Hematopoietic multipotent progenitor cell treated with erythropoietin and hydrocortisone succinate and interleukin-3 and kit ligand, for 4 days (in vitro differentiated cells): Measurements from ENCODE around the gene PPP3CA.
"Not testable (repeated sequence)": the region's sequence is repeated elsewhere in the genome, so short reads cannot be mapped to it uniquely, and the experiment has no call there.

Experiments used
- DNase-seq: peaks from one replicate; pipeline ENCODE4 v3.0.0-alpha.2; 2015

Gene PPP3CA

DNA sequence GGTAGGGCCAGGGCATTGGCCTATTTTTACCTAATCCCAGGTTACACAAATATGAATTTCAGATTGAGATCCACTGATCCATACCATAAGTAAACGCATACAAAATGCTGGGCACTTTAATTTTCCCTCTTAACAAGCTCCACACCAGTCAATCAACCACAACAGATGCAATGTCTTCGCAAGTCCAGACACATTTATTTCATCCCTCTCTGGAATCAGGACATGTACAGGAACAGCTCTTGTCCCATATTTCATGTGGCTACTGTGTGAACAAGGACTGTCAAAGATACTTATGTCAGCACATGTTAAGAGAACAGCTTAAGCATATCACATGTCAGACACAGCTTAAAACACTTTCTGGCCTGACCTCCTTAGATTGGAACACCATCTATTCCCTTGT is 145.9 kb downstream of the PPP3CA start:
- no peak for DNase-seq

DNA sequence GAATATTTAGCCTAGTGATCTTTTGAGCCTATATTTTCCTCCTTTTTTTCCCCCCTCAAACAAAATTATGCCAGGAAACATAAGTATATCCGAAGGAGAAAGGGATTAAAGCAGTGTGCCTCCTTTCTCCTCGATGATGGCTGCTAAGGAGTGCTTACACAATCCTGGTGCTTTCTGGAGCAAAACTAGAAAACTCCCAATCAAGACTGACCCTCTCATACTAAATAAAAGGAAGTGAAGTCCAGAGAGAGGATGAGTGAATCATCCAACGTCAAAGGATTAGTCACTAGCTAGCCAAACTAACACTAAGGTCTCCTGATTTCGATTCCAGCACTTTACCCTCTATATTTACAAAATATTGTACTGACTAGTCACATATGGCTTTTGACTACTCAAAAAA is 146.8 kb downstream of the PPP3CA start:
- DNase-seq: peak; percentile 43

GRCh38 chr4:101199507-101200285 is 147.6 kb downstream of the PPP3CA start:
- no peak for DNase-seq

- no peak for DNase-seq
Observed at GRCh38 chr4:101198682-101199339, 148.5 kb downstream of the PPP3CA start.

GRCh38 chr4:101197350-101197749 is 150.0 kb downstream of the PPP3CA start:
- DNase-seq: no peak

GRCh38 chr4:101192244-101192643 is 155.1 kb downstream of the PPP3CA start:
- DNase-seq: no peak

DNA sequence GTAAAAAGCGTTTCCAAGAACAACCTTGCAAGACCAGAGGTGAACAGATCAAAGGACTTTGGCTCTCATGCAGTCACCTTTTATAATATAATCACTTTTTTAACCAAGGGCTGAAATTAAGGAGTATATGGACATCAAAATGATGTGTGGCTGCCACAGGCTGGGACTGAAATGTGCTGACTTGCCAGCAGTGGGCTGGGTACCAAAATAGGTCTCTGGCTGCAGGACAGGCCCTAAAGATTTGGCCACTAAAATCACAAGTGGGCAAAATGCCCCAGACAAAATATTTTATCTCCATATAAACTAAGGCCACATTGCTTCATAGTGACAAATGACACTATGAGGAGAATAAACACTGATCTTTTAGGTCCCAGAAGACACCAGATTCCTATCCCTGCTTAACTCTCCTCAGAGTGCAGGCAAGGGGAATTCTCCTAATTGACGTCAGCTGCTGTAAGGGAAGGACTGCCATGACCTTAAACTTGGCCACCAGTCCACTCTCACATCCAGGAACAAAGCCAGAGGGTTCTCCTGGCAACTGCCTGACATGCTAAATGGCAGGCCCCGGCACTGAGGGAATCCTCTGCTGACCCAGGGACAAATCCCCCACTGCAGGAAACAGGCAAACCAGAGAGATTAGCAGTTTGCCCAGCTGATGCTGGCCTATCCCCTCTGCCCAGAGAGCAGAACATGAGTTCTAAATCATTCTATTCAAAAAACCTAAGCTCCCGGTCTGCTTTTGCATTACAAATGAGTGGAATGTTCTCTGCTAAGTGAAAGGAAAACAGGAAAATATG is 155.8 kb downstream of the PPP3CA start:
- peak; percentile 62 for DNase-seq

DNA sequence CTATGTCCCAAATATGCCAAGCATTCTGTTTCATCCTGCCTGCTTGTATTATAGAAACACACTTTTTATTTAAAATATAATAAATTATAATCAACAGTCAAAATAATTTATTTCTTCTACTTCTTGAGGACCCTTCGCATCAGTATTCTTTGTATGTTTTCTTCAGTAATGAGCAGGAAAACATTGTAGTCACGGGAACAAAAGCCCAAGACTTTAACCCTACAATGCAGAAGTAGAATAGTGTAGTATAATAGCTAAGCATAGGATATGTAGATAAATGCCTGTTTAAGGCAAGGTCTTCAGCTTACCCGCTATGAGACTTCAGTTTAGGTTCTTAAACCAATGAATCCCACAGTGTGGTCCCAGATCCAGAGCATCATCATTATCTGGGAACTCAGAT is 156.6 kb downstream of the PPP3CA start:
- no peak for DNase-seq

- no peak for DNase-seq
Observed at GRCh38 chr4:101188906-101189305, 158.4 kb downstream of the PPP3CA start.

DNA sequence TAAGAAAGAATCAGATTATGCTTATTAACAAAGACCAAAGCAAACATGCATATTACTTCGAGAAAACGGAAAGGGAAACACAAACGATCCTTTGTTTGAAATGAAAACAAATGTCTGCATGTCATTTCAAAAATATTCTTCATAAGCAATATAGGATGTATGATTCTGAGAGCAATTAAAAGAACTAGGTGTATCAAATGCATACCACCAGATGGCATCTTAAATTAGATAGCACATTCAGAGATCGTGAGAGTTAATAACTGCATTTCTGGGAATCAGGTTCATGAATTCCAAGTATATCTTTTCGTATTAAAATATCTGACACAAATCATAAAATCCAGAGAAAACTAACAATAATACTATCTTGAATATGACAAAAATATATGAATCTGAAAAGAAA is 159.5 kb downstream of the PPP3CA start:
- DNase-seq: peak; percentile 44

DNA sequence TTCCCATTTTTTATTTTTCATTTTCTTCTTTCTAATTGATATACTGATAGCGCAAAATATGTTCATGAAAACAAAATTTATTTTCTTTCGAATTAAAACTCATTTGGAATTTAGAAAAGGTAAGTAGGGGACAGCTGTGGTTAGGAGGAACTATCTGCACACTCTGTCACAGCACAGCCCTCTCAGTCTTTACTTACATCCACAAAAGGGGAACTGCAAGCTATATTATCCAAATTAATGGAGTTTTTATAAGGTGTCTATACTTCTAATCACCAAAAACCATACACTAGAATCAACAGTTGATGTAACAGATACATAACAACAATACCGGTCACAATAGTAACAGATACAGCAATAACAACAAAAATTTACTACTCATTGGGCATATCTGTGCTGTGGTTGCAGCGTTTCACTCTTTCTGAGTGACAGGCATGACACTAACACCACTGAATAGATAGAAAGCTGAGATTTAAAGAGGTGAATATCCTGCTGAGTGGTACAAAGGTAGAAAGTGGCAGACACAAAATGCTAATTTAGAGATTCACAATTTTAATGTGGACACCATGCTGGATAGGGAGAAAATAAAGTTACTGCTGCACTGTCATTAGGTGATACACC is 160.7 kb downstream of the PPP3CA start:
- peak; percentile 27 for DNase-seq

- no peak for DNase-seq
Observed at GRCh38 chr4:101184668-101185067, 162.7 kb downstream of the PPP3CA start.

DNA sequence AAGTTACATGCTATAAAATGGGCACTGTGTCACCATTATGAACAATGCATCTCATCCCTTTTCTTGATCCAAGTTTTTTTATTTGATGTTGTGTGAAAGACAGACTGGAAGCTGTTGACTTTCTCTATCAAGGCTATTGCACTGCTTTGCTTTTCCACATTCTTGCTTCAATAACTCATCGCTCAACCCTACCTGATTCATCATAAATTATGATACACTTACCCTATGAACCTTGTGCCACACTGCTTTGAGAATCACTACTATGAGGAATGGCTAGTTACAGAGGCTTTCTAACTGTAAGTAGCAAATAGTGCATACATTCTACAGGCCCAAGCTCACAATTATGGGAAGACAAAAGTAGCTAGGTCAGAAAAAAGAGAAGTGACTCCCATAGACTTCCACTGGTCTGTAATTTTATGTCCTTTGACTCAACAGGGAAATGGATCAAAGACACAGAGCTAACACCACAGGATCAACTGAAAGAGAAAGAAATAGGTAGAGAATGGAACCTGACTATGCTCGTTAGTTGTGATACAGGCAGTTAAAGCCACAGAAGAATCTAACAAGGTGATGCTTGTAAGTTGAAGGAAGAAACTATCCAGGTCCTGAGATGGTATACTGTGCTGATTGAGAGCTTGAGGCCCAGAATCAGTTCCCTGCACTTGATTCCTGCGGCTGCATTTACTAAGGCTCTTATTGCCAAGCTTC is 163.5 kb downstream of the PPP3CA start:
- no peak for DNase-seq

- DNase-seq: no peak
Observed at GRCh38 chr4:101183221-101183620, 164.1 kb downstream of the PPP3CA start.

DNA sequence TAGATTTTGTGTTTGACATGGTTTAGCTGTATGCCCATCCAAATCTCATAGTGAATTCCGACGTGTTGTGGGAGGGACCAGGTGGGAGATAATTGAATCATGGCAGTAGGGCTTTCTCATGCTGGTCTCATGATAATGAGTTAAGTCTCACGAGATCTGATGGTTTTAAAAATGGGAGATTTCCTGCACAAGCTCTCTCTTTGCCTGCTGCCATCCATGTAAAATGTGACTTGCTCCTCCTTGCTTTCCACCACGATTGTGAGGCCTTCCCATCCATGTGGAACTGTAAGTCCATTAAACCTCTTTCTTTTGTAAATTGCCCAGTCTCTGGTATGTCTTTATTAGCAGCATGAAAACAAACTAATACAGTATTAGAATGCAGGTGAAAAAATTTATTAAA is 164.6 kb downstream of the PPP3CA start:
- DNase-seq: not testable (repeated sequence)

GRCh38 chr4:101178731-101179130 is 168.6 kb downstream of the PPP3CA start:
- DNase-seq: no peak

DNA sequence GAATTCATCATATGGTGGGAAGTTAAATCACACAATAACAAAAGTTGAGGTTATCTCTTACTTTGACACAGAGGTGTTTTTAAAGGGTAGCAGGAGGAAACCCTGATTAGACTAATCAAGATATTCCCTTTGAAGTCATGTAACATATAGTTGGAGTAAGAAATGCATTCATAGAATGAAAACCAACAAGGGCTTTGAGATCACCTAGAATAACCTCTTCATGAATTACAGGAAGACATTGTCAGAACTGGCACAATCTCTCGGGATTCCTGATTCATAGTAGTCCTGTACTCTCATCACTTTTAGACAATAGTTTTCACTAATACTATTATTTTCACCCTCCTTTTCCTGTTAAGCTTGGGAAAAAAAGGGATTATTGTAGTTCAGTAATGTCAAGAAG is 170.2 kb downstream of the PPP3CA start:
- no peak for DNase-seq

DNA sequence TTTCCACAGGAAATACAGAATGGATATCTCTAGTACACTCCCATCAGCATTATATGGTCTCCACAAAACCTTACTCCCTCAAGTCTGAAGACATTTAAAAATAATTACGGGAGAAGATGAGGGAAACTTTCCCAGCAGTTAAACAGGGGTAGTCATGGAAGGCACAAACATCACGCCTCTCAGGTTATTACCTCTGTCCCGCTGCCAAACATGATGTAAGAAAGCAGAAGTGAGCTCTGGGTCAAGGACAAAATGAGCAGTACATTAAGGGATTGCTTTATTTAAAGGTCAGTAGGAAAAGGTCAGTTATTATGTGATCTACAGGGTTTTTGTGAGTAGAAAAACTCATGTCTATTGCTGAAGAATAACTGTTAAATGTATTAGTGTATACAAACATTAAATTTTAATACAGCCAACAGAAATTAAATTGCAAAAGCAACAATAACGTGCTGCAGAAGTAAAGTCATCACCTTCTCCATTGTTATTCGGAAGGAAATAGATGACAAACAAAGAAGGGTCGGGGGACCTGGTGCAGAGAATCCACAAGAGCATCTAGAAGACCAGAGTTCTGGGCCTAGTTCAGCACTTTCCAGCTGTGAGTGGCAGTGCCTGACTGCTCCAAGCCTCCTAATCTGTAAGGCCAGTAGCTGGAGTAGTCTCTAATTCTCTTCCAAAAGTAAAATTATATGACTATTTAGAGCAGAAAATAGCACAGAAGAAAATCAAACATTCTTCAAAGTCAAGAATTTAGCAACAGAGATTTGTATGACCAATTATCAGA is 171.2 kb downstream of the PPP3CA start:
- DNase-seq: no peak

- no peak for DNase-seq
Observed at GRCh38 chr4:101174679-101175345, 172.5 kb downstream of the PPP3CA start.

- DNase-seq: no peak
Observed at GRCh38 chr4:101172369-101172768, 175.0 kb downstream of the PPP3CA start.

DNA sequence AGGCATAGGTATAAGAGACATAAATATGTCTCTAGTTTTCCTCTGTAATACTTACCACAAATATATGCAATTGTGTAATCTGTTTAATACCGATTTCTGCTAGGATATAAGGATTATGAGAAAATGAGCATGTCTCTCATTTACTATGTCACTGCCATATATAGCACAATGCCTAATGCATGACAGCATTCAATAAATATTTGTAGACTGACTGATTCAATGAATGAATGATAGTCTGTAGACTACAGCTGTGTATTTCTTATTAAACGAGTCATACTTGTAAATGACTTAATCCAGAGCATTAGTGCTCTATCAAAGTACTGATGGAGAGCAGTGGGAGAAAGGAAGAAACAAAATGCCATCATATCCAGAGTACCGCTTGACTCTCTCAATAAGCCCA is 175.6 kb downstream of the PPP3CA start:
- DNase-seq: no peak
